ENCODE data around the gene NCEH1. TPM values are rescaled to one million over a fixed set of nuclear protein-coding genes. Genes with fewer than 3 reads are reported as not detected.

Gene NCEH1
- total and polyA plus RNA-seq, 5 donors from 2014 or later: 0.43 to 2.1 (median 0.62) TPM

- Histone ChIP-seq H3K9me3 (ENCODE audit: control insufficient read depth in 2 of 2, low read length in 2 of 2) (no peaks in the 10 kb centered on the region), H3K36me3 (ENCODE audit: control insufficient read depth, insufficient read depth, low read length) (no peaks in the 10 kb centered on the region), H3K4me1 (ENCODE audit: control insufficient read depth, insufficient read depth, low read length, poor library complexity, severe bottlenecking) (no peaks in the 10 kb centered on the region), H3K4me3 (ENCODE audit: low read depth, low read length) (no peak overlapping the region), H3K27me3 (ENCODE audit: control insufficient read depth, insufficient read depth, low read length) (no peaks in the 10 kb centered on the region), H3K27ac (ENCODE audit: insufficient read depth, low read length, poor library complexity, severe bottlenecking) (no peak overlapping the region)
- Mint-ChIP-seq H3K4me1 (peaks cover 0 to 5% (median 2%) of the 10 kb centered on the region in 4 donors), H3K36me3 (no peaks in the 10 kb centered on the region), H3K9me3 (no peaks in the 10 kb centered on the region), H3K4me3 (no peak overlapping the region), H3K27me3 (no peaks in the 10 kb centered on the region), H3K27ac (peak overlapping the region in 1 of 3 donors; percentile 57)
- ATAC-seq (ENCODE audit: low read depth in 2 of 2): no peak
- DNase-seq: no peak
These were observed 88.7 kb downstream of the NCEH1 start for GRCh38 chr3:172622156-172622555.

DNA sequence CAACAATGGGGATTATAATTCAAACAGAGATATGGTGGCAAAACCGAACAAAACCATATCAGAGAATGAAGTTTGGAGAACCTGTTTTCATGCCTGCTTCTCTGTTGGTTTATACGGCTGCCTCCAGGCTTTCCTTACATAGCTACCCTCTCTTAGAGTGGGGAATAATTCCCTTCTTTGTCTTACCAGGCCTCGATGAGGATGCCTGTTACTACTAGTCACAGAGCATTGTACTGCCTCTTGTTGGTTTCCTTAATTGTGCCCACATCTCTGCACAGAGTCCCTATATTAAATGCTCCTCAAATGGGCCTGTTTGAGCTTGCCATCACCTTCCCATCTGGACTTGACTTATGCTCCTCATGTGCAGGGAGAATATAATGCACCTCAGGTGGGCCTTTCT is 92.9 kb downstream of the NCEH1 start:
- no peak overlapping the region for H3K27ac ChIP-seq (ENCODE audit: insufficient read depth, low read length, poor library complexity, severe bottlenecking)
- no peaks in the 10 kb centered on the region for H3K27me3 Mint-ChIP-seq
- no peaks in the 10 kb centered on the region for H3K36me3 ChIP-seq (ENCODE audit: control insufficient read depth, insufficient read depth, low read length)
- H3K36me3 Mint-ChIP-seq: no peaks in the 10 kb centered on the region
- H3K4me3 ChIP-seq (ENCODE audit: low read depth, low read length): no peak overlapping the region
- peaks cover 0 to 6% (median 2%) of the 10 kb centered on the region in 7 donors for H3K9me3 Mint-ChIP-seq
- H3K27ac Mint-ChIP-seq: no peak overlapping the region
- H3K27me3 ChIP-seq (ENCODE audit: control insufficient read depth, insufficient read depth, low read length): no peaks in the 10 kb centered on the region
- no peaks in the 10 kb centered on the region for H3K9me3 ChIP-seq (ENCODE audit: control insufficient read depth in 2 of 2, low read length in 2 of 2)
- no peaks in the 10 kb centered on the region for H3K4me1 ChIP-seq (ENCODE audit: control insufficient read depth, insufficient read depth, low read length, poor library complexity, severe bottlenecking)
- ATAC-seq (ENCODE audit: low read depth in 2 of 2) (no peak), DNase-seq (no peak)
- H3K4me1 Mint-ChIP-seq: peaks cover 0 to 16% (median 9%) of the 10 kb centered on the region in 4 donors
- H3K4me3 Mint-ChIP-seq: peak overlapping the region in 1 of 4 donors; percentile 26

GRCh38 chr3:172617013-172617706 is 93.7 kb downstream of the NCEH1 start:
- H3K4me1 Mint-ChIP-seq: peaks cover 0 to 13% (median 9%) of the 10 kb centered on the region in 4 donors
- no peak for ATAC-seq (ENCODE audit: low read depth in 2 of 2)
- no peak overlapping the region for H3K27ac ChIP-seq (ENCODE audit: insufficient read depth, low read length, poor library complexity, severe bottlenecking)
- H3K4me3 ChIP-seq (ENCODE audit: low read depth, low read length): no peak overlapping the region
- H3K36me3 ChIP-seq (ENCODE audit: control insufficient read depth, insufficient read depth, low read length): no peaks in the 10 kb centered on the region
- H3K27ac Mint-ChIP-seq: peak overlapping the region in 1 of 3 donors; percentile 16
- no peaks in the 10 kb centered on the region for H3K9me3 ChIP-seq (ENCODE audit: control insufficient read depth in 2 of 2, low read length in 2 of 2)
- H3K27me3 Mint-ChIP-seq: no peaks in the 10 kb centered on the region
- no peaks in the 10 kb centered on the region for H3K4me1 ChIP-seq (ENCODE audit: control insufficient read depth, insufficient read depth, low read length, poor library complexity, severe bottlenecking)
- peaks cover 0 to 8% (median 2%) of the 10 kb centered on the region in 7 donors for H3K9me3 Mint-ChIP-seq
- no peak for DNase-seq
- no peaks in the 10 kb centered on the region for H3K27me3 ChIP-seq (ENCODE audit: control insufficient read depth, insufficient read depth, low read length)
- no peak overlapping the region for H3K4me3 Mint-ChIP-seq
- H3K36me3 Mint-ChIP-seq: no peaks in the 10 kb centered on the region

DNA sequence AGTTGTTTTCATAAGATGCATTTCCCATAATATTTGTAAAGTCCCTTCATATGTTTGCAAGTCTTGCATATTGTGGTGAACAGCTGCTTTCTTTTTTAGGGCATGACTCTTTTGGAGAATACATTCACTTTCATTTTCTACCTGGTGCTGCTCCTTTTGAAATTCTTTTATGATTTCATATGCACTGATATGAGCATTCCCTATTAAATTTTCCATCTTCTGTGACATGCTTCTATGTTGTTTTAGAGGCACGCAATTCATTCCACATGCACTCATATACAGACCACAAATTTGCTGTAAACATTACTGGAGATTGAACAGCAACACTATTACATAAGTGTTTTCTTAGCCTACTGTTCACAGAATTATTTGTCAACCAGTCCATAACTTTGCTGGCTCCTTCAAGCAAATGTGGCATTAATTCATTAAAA is 94.8 kb downstream of the NCEH1 start:
- Histone ChIP-seq H3K4me1 (ENCODE audit: control insufficient read depth, insufficient read depth, low read length, poor library complexity, severe bottlenecking) (no peaks in the 10 kb centered on the region), H3K27me3 (ENCODE audit: control insufficient read depth, insufficient read depth, low read length) (no peaks in the 10 kb centered on the region), H3K4me3 (ENCODE audit: low read depth, low read length) (peak overlapping the region; percentile 17), H3K36me3 (ENCODE audit: control insufficient read depth, insufficient read depth, low read length) (no peaks in the 10 kb centered on the region), H3K27ac (ENCODE audit: insufficient read depth, low read length, poor library complexity, severe bottlenecking) (no peak overlapping the region), H3K9me3 (ENCODE audit: control insufficient read depth in 2 of 2, low read length in 2 of 2) (no peaks in the 10 kb centered on the region)
- peak in 1 of 3 donors; percentile 39 for DNase-seq
- no peak for ATAC-seq (ENCODE audit: low read depth in 2 of 2)
- Mint-ChIP-seq H3K9me3 (peaks cover 0 to 8% (median 2%) of the 10 kb centered on the region in 7 donors), H3K36me3 (no peaks in the 10 kb centered on the region), H3K27me3 (no peaks in the 10 kb centered on the region), H3K4me3 (peak overlapping the region in 2 of 4 donors; percentile 2 to 55), H3K4me1 (peaks cover 0 to 13% (median 9%) of the 10 kb centered on the region in 4 donors), H3K27ac (peak overlapping the region in 2 of 3 donors; percentile 2 to 43)

DNA sequence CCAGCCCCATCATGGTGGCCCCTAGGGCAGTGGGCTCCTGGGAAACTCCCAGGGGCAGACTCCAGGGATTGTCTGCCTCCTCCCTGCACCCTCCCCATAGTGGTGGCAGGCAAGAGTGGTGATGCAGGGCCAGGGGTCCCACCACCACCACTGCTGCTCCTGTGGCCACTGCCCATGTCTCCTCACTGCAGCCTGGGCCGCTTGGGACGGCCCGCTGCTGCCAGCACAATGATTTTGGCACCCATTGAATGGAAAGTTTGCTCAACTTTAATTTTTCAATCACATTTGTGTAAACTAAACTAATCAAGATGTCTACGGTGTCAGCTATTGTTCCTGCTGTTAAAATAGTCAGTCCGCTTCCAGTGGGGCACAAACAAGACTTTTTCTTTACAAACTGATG is 95.6 kb downstream of the NCEH1 start:
- Histone ChIP-seq H3K4me1 (ENCODE audit: control insufficient read depth, insufficient read depth, low read length, poor library complexity, severe bottlenecking) (no peaks in the 10 kb centered on the region), H3K27ac (ENCODE audit: insufficient read depth, low read length, poor library complexity, severe bottlenecking) (no peak overlapping the region), H3K4me3 (ENCODE audit: low read depth, low read length) (no peak overlapping the region), H3K9me3 (ENCODE audit: control insufficient read depth in 2 of 2, low read length in 2 of 2) (no peaks in the 10 kb centered on the region), H3K27me3 (ENCODE audit: control insufficient read depth, insufficient read depth, low read length) (no peaks in the 10 kb centered on the region), H3K36me3 (ENCODE audit: control insufficient read depth, insufficient read depth, low read length) (no peaks in the 10 kb centered on the region)
- Mint-ChIP-seq H3K36me3 (no peaks in the 10 kb centered on the region), H3K27me3 (no peaks in the 10 kb centered on the region), H3K27ac (no peak overlapping the region), H3K4me1 (peaks cover 0 to 13% (median 9%) of the 10 kb centered on the region in 4 donors), H3K4me3 (no peak overlapping the region), H3K9me3 (peaks cover 0 to 14% (median 4%) of the 10 kb centered on the region in 7 donors)
- no peak for DNase-seq
- no peak for ATAC-seq (ENCODE audit: low read depth in 2 of 2)

DNA sequence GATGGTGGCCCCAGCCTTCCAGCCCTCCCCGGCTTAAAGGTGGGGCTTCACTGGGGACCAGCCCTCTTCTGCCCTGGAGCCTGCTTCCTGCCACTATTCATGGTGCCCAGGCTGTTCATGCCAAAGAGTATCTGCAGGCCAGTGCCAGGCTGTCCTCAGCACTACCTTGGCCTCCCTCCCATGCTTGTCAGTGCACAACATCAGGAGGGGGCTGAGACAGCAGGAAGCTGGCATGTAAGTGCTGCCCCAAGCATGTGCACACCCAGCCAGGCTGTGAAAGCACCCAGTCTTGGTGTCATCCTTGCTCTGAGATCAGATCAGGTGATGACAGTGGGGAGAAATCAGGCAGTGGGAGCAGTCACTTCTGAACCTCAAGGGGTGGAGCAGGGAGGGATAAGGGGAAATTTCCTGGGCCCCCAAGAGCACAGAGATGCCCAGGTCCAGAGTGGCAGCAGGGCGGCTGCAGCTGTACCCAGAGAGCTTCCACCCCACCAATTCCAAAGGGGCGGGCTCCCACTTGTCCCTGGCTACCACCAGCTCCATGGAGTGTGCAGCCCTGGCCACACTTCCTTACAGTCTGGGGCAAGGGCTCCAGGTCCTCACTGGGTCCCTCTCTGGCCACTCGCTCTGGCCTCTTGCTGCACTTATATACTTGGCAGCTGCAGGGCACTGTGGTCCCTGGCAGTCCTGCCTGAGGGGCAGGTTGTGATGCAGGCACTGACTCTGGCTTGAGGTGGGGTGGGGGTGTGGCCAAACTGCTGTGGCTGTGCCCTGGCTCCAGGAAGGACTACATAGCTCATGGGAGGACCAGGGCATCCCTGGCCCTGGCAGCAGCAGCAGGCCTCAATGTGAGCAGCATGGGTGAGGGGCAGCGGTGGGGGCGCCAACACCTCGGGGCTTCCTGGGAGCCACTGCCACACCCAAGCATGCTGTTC is 96.3 kb downstream of the NCEH1 start:
- Histone ChIP-seq H3K4me1 (ENCODE audit: control insufficient read depth, insufficient read depth, low read length, poor library complexity, severe bottlenecking) (no peaks in the 10 kb centered on the region), H3K36me3 (ENCODE audit: control insufficient read depth, insufficient read depth, low read length) (no peaks in the 10 kb centered on the region), H3K4me3 (ENCODE audit: low read depth, low read length) (no peak overlapping the region), H3K27me3 (ENCODE audit: control insufficient read depth, insufficient read depth, low read length) (no peaks in the 10 kb centered on the region), H3K27ac (ENCODE audit: insufficient read depth, low read length, poor library complexity, severe bottlenecking) (no peak overlapping the region), H3K9me3 (ENCODE audit: control insufficient read depth in 2 of 2, low read length in 2 of 2) (peaks cover 0 to under 1% of the 10 kb centered on the region in 2 experiments)
- Mint-ChIP-seq H3K4me3 (no peak overlapping the region), H3K27ac (peak overlapping the region in 1 of 3 donors; percentile 67), H3K4me1 (peaks cover 0 to 13% (median 9%) of the 10 kb centered on the region in 4 donors), H3K27me3 (peaks cover 5% of the 10 kb centered on the region), H3K36me3 (no peaks in the 10 kb centered on the region), H3K9me3 (peaks cover 0 to 14% (median 4%) of the 10 kb centered on the region in 7 donors)
- ATAC-seq (ENCODE audit: low read depth in 2 of 2): no peak
- no peak for DNase-seq

DNA sequence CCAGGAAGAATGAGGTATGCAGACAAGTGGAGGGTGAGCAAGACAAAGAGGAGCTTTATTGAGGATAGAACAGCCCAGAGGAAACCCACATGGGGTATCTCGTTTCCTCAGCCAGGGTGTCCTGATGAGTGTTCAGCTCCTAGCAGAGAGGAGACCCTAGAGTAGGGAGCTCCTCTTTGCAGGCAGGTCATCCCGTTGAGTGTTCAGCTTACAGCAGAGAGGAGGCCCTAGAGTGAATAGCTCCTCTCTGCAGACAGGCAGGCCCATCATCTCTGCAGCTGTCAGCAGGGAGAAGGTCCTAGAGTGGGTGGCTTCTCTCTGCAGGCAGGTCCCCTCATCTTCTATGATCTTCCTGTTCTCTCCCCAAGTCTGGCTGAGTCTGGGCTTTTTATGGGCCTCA is 97.0 kb downstream of the NCEH1 start:
- Histone ChIP-seq H3K36me3 (ENCODE audit: control insufficient read depth, insufficient read depth, low read length) (no peaks in the 10 kb centered on the region), H3K4me3 (ENCODE audit: low read depth, low read length) (no peak overlapping the region), H3K27me3 (ENCODE audit: control insufficient read depth, insufficient read depth, low read length) (no peaks in the 10 kb centered on the region), H3K9me3 (ENCODE audit: control insufficient read depth in 2 of 2, low read length in 2 of 2) (peaks cover 0 to 2% of the 10 kb centered on the region in 2 experiments), H3K4me1 (ENCODE audit: control insufficient read depth, insufficient read depth, low read length, poor library complexity, severe bottlenecking) (no peaks in the 10 kb centered on the region), H3K27ac (ENCODE audit: insufficient read depth, low read length, poor library complexity, severe bottlenecking) (no peak overlapping the region)
- no peak for DNase-seq
- peak overlapping the region in 1 of 3 donors; percentile 67 for H3K27ac Mint-ChIP-seq
- H3K4me3 Mint-ChIP-seq: no peak overlapping the region
- ATAC-seq (ENCODE audit: low read depth in 2 of 2): no peak
- peaks cover 6% of the 10 kb centered on the region for H3K27me3 Mint-ChIP-seq
- H3K4me1 Mint-ChIP-seq: peaks cover 0 to 13% (median 9%) of the 10 kb centered on the region in 4 donors
- peaks cover 0 to 14% (median 4%) of the 10 kb centered on the region in 7 donors for H3K9me3 Mint-ChIP-seq
- no peaks in the 10 kb centered on the region for H3K36me3 Mint-ChIP-seq
